ENCODE data around the gene DISC1. TPM values are rescaled to one million over a fixed set of nuclear protein-coding genes. Genes with fewer than 3 reads are reported as not detected.

Gene DISC1
- total and polyA plus RNA-seq, 2 of the 13 experiments (the other 11 are each of a cell fraction or from before 2014, with no cell fraction given): 4.2 to 4.6 TPM

- intact Hi-C loops (cut with micrococcal nuclease; ENCODE audit: unreplicated experiment) (no loop called here), in situ Hi-C loops (cut with HindIII; ENCODE audit: extremely low pct_ligation_motif_present, low pct_unique_long_range_greater_than_20kb) (no loop called here)
- 55% methylated on average over 2 of the region's 2 CpGs for WGBS (ENCODE audit: low lambda C conversion rate)
- peaks cover 14% of the 10 kb centered on the region for H3K4me1 ChIP-seq (ENCODE audit: insufficient read depth, low read length)
- no peak overlapping the region for H3K27ac ChIP-seq (ENCODE audit: extremely low read length, insufficient read depth, low read length)
- H3K36me3 ChIP-seq (replicated peaks in 1 of 2; ENCODE audit: control insufficient read depth in 1 of 2, insufficient read depth in 2 of 2, low read length in 2 of 2): no peaks in the 10 kb centered on the region
- FAIRE-seq (no peak), ATAC-seq (no peak), DNase-seq (ENCODE audit: low spot score) (no peak)
- no peaks in the 10 kb centered on the region for H4K20me1 ChIP-seq (ENCODE audit: insufficient read depth, low read length)
- TF ChIP-seq HMGA1 (CRISPR knock-in tag; conservative IDR thresholded peaks at IDR 0.05) (no peak), ZNF234 (CRISPR knock-in tag; conservative IDR thresholded peaks at IDR 0.05) (no peak), ATF6 (CRISPR knock-in tag; conservative IDR thresholded peaks at IDR 0.05) (no peak), HMGXB3 (CRISPR knock-in tag; IDR thresholded peaks at IDR 0.05; ENCODE audit: borderline replicate concordance) (no peak), JARID2 (CRISPR knock-in tag; IDR thresholded peaks at IDR 0.05; ENCODE audit: insufficient replicate concordance) (no peak), CREM (IDR thresholded peaks at IDR 0.05) (no peak), CREM (CRISPR knock-in tag; IDR thresholded peaks at IDR 0.05) (no peak), ZNF10 (CRISPR knock-in tag; IDR thresholded peaks at IDR 0.05; ENCODE audit: borderline replicate concordance, low read depth) (no peak), RXRB (CRISPR knock-in tag; IDR thresholded peaks at IDR 0.05; ENCODE audit: borderline replicate concordance) (no peak)
- TF ChIP-seq, protein P1, sequence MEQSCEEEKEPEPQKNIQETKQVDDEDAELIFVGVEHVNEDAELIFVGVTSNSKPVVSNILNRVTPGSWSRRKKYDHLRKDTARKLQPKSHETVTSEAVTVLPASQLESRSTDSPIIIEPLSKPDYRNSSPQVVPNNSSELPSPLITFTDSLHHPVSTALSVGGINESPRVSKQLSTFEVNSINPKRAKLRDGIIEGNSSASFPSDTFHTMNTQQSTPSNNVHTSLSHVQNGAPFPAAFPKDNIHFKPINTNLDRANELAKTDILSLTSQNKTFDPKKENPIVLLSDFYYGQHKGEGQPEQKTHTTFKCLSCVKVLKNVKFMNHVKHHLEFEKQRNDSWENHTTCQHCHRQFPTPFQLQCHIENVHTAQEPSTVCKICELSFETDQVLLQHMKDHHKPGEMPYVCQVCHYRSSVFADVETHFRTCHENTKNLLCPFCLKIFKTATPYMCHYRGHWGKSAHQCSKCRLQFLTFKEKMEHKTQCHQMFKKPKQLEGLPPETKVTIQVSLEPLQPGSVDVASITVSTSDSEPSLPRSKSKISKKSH (CRISPR knock-in tag; IDR thresholded peaks at IDR 0.05; ENCODE audit: borderline replicate concordance): no peak
- TF ChIP-seq, protein P2, sequence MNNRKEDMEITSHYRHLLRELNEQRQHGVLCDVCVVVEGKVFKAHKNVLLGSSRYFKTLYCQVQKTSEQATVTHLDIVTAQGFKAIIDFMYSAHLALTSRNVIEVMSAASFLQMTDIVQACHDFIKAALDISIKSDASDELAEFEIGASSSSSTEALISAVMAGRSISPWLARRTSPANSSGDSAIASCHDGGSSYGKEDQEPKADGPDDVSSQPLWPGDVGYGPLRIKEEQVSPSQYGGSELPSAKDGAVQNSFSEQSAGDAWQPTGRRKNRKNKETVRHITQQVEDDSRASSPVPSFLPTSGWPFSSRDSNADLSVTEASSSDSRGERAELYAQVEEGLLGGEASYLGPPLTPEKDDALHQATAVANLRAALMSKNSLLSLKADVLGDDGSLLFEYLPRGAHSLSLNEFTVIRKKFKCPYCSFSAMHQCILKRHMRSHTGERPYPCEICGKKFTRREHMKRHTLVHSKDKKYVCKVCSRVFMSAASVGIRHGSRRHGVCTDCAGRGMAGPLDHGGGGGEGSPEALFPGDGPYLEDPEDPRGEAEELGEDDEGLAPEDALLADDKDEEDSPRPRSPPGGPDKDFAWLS (CRISPR knock-in tag; IDR thresholded peaks at IDR 0.05; ENCODE audit: borderline replicate concordance): no peak
- H3K4me3 ChIP-seq (replicated peaks in 1 of 3; ENCODE audit: insufficient read depth in 1 of 3, low read depth in 2 of 3, low read length in 3 of 3): no peak overlapping the region
- BruUV-seq (replicated peaks): no TSS peak
- no peaks in the 10 kb centered on the region for H3K9me3 ChIP-seq (ENCODE audit: low read length)
- H2AFZ ChIP-seq (ENCODE audit: low read length): no peak overlapping the region
- H3K4me2 ChIP-seq (ENCODE audit: low read depth, low read length): no peak overlapping the region
- no peaks in the 10 kb centered on the region; a peak in 2 of 5 replicates for H3K27me3 ChIP-seq (ENCODE audit: control insufficient read depth in 1 of 2, insufficient read depth in 2 of 2, low read length in 2 of 2)
- POLR2A ChIA-PET: no interaction called here
- H3K9ac ChIP-seq (ENCODE audit: insufficient read depth, low read depth, low read length): no peak overlapping the region
- H3K79me2 ChIP-seq (ENCODE audit: insufficient read depth, low read length): no peaks in the 10 kb centered on the region
- CTCF ChIA-PET (ENCODE audit: low intra/inter-chr PET ratio, low total read pairs): no interaction called here
These were observed 9.9 kb upstream of the DISC1 start for GRCh38 chr1:231616667-231617066.
